NCI-H1092 treated with DMSO at 0.1 percent for 48 hours (cell line): Measurements from ENCODE around the gene TRA2B.

Experiments
- DNase-seq: peaks from one replicate; lab custom pipeline; 2025; lab: John Stamatoyannopoulos, UW

TRA2B gene

DNA sequence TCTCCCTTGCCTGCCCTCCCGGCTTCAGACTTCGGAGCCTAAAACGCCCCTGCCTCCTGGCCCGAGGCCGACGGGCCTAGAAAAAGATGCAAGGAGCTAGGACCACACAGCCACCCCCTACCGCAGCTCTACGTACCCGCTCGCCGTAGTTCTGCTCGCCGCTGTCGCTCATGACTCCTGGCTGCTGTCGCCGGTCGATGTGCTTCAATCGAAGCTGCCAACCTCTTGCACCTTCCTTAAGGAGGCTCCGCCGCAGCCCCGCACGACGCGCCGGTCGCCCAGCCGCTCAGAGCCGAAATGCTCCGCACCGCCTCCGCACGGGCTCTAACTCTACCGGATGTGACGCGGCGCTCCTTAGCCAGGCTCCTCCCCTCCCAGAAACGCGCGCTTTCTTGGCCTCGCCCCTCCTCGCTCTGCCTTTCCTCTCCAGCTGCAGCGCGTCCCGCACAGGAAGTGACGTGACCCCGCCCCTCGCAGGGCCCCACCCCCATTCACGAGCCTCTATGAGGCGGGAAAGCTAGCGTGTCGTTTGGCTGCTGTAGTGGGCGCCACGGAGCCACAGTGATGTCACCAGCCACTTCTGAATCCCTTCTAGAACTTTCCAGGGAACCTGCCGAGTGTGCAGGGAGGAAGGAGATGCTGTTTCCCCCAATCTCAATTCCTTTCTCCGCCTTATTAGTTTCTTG lies at the start of gene TRA2B:
TSS of gene TRA2B (minus strand) at position 326 of the 686 bp plus-strand sequence. CDS start at position 172, 154 bp downstream.
- peak; percentile 99 for DNase-seq

DNA sequence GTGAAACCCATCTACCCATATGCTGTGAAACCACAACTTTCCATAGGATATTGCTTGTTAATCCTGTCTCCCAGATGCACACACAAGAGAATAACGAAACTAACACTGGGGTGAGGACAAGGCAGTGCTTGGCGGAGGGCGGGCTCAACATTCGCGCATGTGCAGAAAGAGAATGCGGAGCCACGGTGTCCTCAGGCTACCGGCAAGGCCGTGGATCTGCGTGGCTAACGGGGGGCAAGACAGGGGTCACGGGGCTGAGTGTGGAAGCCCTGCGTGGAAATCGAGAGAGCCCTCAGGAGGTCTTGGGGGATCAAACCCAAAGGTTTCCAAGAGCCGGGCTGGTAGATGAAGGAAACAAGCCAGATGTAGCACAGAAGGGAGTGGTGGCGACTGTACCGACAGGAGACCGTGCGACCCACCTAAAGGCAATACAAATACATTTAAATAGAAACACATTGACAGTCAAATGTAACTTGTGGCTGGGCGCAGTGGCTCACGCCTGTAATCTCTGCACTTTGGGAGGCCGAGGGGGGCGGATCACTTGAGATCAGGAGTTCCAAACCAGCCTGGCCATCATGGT lies 48.5 kb upstream of the TRA2B start:
- no peak for DNase-seq

DNA sequence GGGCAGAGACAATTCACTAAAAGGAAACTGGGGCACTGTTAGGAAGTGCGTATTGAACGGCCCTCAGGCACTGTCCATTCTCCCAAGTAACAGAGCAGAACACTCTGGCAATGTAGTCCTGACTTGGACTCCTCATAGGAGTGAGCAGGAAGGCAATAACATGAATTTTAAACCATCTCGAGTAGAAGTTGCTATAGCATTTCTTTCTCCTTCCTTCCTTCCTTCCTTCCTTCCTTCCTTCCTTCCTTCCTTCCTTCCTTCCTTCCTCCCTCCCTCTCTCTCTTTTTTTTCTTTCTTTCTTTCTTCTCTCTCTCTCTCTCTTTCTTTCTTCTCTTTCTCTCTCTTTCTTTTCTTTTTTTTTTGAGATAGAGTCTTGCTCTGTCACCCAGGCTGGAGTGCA lies 46.4 kb upstream of the TRA2B start:
- DNase-seq = no peak

DNA sequence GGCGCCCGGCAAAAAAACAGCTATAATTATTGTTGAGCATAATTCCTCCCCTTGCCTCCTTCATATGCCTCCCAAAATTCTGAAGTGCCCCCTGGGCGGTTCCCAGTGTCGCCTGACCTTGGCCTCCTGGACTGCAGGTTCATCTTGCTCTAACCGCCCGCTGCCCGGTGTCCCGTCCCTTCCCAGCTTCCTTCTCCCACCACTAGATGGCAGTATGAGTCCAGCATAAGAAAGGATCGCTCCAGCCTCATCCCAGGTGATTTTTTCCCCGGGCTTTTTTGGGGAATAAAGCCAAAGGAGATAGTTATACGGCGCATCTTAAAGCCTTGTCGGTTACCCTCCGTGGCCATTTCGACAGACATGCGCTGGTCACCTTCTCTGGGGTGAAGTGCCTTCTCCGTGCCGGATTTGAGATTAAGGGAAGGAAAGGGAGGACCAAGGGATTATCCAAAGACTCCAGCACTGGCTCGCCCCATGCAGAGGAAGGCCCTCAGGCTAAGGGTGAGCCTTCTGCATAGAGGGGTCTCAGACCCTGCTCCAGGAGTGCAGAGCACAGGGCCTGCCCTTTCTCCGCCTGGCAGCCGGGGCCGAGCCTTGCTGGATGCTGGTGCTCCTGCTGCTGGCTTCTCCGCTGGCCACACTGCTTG lies 45.8 kb upstream of the TRA2B start:
- DNase-seq = peak; percentile 59

DNA sequence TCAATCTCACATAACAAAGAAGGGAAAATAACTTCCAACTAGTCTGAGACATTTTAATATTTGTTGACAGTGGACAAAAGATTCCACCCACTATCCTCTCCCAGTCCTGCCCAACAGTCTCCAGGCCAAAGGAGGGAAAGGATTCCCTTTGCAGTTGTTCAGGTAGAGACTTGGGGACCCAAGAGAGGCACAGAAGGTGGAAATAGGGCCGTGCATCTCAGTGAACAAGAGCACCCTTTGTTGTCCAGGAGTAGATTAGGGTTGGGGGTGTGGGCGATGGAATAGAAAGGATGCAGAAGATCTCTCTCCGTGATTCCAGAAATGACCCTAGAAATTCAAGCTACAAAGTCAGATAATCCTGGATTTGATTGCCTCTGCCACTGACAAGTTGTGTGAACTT lies 44.8 kb upstream of the TRA2B start:
- no peak for DNase-seq

DNA sequence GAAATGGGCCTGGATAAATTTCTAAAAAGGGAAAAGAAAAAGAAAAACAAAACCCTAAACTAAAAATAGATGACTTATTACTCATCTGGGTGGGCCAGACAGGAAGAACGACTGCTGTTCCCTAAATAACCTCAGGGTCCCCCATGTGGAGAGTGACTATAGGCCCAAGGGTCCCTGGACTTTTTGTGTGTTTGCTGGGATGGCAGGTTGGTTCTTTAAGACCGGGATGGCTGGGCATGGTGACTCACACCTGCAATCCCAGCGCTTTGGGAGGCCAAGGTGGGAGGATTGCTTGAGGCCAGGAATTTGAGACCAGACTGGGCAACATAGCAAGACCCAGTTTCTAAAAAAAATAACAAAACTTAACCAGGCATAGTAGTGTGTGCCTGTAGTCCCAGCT lies 43.8 kb upstream of the TRA2B start:
- no peak for DNase-seq

DNA sequence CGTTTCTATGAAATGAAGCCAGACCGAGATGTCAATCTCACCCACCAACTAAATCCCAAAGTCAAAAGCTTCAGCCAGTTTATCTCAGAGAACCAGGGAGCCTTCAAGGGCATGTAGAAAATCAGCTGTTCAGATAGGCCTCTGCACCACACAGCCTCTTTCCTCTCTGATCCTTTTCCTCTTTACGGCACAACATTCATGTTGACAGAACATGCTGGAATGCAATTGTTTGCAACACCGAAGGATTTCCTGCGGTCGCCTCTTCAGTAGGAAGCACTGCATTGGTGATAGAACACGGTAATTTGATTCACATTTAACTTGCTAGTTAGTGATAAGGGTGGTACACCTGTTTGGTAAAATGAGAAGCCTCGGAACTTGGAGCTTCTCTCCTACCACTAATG lies 41.9 kb upstream of the TRA2B start:
- no peak for DNase-seq

DNA sequence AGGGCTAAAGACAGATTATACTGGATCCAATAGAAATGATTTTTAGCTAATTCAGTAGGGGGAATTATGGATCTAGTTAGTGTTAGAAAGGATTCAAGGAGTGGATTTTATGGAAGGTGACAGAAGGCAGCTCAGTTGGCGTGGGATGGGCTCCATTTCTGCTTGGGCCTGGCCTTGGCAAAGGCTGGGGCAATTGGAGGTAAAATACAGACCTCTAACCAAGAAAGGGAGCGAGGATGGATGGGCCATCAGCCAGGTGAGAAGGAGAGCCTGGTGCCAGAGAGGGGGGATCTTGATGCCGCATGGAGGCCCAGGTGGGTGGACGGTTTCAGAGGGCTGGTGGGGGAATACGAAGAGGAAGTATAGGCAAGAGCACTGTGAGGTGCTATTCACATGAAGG lies 40.7 kb upstream of the TRA2B start:
- DNase-seq = no peak

DNA sequence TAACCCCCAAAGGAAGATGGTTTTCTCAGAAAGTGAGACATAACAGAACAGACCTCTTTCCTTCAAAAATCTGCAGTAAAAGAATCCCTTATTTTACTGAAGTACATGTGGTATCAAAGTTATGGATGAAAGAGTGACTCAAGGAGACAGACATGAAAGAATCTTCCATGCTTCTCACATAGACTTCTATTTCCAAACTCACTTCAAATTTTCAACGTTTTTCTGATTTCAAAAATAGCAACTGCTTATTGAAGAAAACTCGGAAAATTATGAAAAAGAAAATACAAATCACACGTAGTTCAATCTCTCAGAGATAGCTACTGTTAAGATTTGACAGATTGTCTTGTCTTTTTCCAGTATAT lies 39.8 kb upstream of the TRA2B start:
- DNase-seq = no peak

DNA sequence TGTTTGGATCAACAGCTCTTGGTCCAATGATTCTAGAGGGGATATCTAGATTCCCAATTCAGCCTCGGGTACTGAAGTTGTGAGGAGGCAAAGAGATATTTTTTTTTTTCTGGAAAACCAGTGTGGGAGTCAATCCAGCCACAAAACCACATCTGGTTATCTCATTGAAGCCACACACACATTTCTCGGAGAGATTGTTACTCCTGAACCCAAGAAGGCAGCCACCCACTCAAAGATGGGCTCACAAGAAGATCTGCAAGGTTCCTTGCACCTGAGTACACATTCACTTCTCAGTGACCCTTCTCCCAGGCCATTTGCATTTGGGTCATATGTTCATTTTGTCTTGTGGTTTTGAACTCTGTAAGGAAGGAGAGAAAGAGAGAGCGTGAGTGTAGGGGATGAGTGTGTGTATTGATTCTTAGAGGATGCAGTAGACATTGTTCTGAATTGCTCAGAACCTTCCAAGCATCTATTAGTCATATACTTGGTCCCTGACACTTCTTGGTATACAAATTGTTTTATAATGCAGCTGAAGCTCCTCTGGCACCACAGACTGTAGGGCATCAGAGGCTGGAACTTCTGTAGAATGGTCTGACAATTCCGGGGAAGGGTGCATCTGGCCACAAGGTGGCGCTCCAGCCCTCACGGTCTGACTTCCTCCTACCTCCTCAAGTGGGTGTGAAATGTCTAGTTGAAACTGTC lies 39.3 kb upstream of the TRA2B start:
- peak; percentile 39 for DNase-seq

DNA sequence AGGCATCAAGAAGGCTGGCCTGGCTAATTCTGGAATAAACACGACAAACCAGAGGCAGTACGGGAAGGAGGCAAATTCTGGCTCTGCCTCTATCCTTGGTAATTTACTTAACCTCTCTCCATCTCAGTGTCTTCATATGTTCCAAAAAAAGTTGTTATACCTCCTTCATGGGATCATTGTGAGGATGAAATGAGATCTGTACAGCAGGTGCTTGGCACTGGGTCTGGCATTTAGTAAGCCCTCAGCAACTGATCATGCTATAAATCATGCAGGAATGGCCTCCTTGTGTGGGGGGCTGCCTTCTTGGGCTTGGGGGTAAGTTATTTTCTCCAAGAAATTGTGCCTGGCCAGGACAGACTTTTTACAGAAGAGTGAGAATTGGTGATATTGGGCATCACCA lies 38.3 kb upstream of the TRA2B start:
- no peak for DNase-seq

DNA sequence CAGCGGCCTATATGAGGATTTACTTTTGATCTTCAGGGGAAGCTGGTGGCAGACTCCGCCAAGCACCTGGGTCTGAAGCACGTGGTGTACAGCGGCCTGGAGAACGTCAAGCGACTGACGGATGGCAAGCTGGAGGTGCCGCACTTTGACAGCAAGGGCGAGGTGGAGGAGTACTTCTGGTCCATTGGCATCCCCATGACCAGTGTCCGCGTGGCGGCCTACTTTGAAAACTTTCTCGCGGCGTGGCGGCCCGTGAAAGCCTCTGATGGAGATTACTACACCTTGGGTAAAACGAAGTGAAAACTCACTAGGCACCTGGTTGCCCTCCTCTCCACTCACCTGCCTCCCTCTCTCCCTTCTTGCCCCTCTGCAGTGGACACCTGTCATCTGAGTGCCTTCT lies 33.8 kb upstream of the TRA2B start:
- DNase-seq = no peak

DNA sequence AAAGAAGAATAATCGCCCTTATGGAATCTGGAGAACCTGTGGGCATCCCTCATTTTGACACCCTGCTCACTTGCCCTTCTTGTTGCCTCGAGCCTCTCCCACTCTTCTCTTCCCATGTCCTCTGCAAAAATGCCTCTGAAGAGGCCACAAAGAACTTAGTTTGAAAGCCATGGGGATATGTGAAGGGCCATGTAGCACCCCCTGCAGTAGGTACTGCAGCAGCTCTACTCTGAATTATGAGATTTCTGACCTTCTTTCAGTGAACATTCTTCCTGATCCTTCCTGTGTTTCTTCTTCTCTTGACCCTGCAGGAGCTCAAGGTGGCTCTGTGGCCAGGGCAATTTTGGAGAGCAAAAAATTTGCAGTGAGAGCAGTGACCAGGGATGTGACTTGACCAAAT lies 30.4 kb upstream of the TRA2B start:
- DNase-seq = no peak

DNA sequence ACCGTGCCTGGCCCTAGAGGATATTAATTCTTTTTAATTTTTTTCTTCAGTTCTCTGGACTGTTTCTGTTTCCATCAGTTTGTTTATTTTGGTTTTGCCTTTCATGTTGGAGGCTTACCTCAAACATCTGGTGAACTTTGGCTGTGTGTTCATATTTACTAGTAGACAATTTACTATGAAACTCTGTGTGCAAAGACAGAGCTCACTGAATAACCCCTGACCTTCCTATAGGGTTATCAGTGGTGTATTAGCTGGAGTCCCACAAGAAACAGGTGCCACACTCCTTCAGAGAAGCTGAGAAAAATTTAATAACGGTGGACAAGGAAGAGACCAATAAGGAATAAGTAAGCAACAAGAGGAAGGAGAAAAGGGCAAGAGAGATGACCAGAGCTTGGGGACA lies 28.8 kb upstream of the TRA2B start:
- no peak for DNase-seq

DNA sequence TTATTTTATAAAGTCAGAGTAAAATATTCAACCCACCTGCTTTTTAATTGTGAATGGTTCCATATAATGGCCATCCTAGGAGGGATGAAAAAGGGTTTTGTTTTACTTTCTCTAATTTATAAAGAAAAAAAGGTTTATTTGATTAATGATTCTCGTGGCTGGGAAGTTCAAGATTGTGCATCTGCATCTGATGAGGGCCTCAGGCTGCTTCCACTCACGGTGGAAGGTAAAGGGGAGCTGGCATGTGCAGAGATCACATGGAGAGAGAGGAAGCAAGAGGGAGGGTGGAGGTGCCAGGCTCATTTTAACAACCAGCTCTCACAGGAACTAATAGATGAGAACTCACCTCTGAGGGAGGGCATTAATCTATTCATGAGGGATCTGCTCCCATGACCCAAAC lies 27.7 kb upstream of the TRA2B start:
- DNase-seq = no peak

DNA sequence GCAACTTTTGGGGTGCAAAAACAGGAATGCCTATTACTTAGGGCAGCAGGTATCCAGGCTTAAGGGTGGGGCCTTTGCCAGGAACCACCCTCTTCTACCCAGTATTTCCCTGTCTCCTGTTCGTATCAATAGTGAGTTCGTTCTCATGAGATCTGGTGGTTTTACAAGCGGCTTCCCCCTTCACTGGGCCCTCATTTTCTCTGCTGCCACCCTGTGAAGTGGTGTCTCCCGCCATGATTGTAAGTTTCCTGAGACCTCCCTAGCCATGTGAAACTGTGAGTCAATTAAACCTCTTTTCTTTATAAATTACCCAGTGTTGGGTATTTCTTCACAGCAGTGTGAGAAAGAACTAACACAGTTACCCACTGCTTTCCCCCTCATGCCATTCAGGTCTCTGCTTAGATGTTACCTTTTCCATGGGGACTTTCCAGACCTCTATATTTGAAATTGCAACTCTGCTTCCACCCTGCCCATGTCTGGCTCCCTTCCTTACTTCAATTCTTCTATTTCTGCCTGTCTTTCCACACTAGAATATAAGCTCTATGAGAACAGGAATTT lies 23.9 kb upstream of the TRA2B start:
- DNase-seq = no peak

DNA sequence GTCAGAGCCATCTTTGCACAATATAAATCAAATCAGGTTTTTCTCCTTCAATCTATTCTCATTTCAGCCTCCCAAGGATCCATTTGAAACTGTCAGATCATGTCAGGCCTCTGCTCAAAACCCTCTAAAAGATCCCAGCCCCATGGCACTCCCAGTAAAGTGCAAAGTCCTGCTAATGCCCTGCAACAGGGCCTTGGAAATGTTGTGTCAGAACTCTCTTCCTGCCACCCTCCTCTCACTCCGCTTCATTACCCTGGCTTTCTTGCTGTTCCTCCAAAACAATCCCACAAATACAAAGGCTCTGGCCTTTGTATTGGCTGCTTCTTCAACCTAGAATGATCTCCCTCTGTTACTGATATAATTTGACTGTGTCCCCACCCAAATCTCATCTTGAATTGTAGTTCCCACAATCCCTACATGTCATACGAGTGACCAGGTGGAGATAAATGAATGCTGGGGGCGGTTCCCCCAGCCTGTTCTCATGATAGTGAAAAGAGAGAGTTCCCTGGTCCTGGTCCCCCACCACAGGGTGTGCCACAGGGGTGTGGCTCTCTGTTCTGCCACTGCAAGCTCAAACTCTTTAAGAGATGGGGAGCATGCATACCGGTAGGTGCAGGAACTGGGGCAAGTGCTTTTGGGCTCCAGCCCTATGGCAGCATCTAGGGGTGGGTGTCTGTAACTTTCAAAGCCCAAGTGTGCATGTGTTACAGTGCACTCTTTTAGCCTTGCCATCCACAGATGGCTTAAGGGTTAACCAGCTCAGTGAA lies 22.9 kb upstream of the TRA2B start:
- DNase-seq = no peak

DNA sequence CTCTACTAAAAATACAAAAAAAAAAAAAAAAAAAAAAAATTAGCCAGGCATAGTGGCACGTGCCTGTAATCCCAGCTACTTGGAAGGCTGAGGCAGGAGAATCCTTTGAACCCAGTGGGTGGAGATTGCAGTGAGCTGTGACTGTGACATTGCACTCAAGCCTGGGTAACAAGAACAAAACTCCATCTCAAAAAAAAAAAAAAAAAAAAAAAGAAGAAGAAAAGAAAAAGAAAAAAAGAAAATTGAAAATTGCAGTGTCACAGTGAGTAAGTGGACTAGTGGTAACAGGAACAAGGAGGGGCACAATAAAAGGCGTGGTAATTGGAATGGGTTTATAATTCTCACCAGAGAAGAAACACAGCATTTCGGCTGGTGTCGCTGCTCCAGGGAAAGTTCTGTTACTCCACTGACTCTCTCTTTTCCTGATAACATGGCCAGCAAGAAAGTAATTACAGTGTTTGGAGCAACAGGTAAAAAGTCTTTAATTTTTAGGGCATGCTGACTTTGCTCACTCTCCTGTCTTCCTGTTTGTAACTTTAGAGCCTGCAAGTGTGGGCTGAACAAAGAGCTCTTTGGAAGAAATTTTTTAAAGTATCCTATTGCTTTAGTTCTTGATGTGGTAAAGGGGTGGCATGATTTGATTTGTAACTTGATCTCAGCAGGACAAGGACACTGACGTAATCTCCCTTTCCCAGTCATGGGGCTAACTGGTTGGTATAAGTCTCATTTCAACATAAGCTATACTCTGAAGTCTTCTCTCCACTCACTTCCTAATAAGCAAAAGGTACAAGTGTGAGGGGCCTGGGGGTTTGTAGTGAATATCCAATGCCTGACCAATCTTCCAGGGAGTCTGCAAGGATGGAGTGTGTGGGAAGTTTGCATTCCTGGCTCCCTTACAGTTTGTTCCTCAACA lies 22.1 kb upstream of the TRA2B start:
- DNase-seq = no peak

DNA sequence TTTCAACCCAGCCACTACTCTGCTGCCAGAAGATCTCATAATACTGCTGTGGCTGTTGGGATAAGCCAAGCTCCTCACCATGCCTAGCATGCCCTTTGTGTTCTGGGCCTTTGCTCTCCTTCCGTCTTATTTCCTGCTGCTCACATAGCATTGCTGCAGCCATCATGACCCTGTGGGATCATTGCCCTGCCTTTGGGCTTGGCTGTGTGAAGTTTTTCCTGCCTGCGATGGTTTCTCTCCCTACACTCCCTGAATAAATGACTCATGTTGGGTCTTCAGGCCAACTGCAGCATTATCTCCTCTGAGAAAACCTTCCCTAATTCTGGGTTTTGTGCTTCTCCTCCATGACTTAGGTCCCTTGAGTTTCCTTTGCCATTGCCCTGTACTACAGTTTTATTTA lies 20.8 kb upstream of the TRA2B start:
- DNase-seq = no peak

DNA sequence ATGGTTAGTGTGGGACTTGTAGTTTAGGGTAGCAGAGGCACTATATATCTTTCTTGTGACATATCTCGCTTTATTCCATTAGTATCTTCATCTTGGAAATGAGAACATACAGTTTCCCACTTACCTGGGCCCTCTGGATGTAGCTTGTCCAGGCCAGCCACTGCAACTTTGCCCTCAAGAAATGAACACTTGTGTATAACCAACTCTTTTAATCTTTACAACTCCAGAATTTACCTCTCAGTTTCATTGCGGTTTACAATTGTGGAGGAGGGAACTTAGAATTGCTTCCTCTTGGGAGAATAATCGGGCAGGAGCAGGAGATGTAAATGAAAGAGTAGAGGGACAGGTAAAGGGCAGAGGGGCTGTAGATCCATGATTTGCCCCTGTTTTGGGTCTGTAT lies 18.4 kb upstream of the TRA2B start:
- DNase-seq = no peak

DNA sequence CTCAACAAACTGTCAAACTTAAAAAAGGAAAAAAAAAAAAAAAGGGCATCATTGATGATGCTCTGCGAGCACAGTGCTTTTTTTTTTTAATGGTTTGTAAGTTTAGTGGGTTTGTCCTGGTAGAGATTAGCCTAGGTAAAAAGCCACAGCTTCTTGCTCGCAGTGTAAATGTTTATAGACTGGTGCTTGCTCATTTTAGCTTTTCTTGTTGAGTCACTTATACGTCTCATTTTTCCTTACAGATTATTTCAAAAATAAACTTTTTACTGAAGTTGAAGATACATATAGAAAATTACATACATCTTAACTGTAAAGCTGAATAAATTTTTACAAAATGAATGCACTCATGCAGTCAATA lies 16.5 kb upstream of the TRA2B start:
- DNase-seq = no peak
